K562 (cell line): ENCODE measurements around the gene TIMP1. TPM values are rescaled to one million over a fixed set of nuclear protein-coding genes. Genes with fewer than 3 reads are reported as not detected.

Experiments used
- ARNT ChIP-seq, 2 experiments: fragments of 450-650 bp; IDR thresholded peaks; 2 replicates each; pipeline ENCODE4 v1.6.1; 2016; ENCODE audit warnings: mild to moderate bottlenecking in 1 of 2
- BMI1 ChIP-seq: fragments of 150-350 bp; IDR thresholded peaks from 2 replicates; pipeline ENCODE4 v1.6.1; 2014; ENCODE audit warnings: low read length
- CHD4 ChIP-seq: fragments of 200-600 bp; sonication (generic); IDR thresholded peaks from 3 replicates; pipeline ENCODE4 v1.6.1; 2012; ENCODE audit warnings: low read depth, mild to moderate bottlenecking, mixed read lengths, low read length, inconsistent platforms; ENCODE audit not compliant: insufficient read depth, insufficient replicate concordance, poor library complexity, severe bottlenecking
- CLOCK ChIP-seq: fragments of 250-450 bp; sonication (Bioruptor Pico); IDR thresholded peaks from 2 replicates; pipeline ENCODE4 v1.4.0; 2020; ENCODE audit warnings: mild to moderate bottlenecking, moderate library complexity, borderline replicate concordance
- CXXC5 ChIP-seq: fragments of 250-450 bp; sonication (Bioruptor Pico); IDR thresholded peaks from 2 replicates; pipeline ENCODE4 v1.8.0; 2022; ENCODE audit warnings: inconsistent platforms, mild to moderate bottlenecking, moderate library complexity
- ETV6 ChIP-seq, 3 experiments: fragments of 150-350 bp in 1 of 3; sonication (generic) in 1 of 3; formaldehyde crosslinking in 1 of 3; IDR thresholded peaks; 2 replicates each; pipeline versions ENCODE4 v1.6.1 to v1.8.0; 2014 to 2022; ENCODE audit warnings: borderline replicate concordance in 2 of 3, low read depth in 2 of 3, antibody characterized with exemption in 1 of 3, low read length in 1 of 3, mild to moderate bottlenecking in 1 of 3, missing genetic modification reagents in 1 of 3
- HLTF ChIP-seq: fragments of 450-650 bp; IDR thresholded peaks from 2 replicates; pipeline ENCODE4 v1.6.1; 2016
- KLF16 ChIP-seq: IDR thresholded peaks from 2 replicates; pipeline ENCODE4 v1.6.1; 2016; ENCODE audit warnings: antibody characterized with exemption
- MAFK ChIP-seq: IDR thresholded peaks from 2 replicates; pipeline ENCODE4 v1.6.1; 2011; ENCODE audit warnings: low read length, improper control_type of control experiment
- NR1H2 ChIP-seq: sonication (generic); formaldehyde crosslinking; IDR thresholded peaks from 2 replicates; pipeline ENCODE4 v1.4.0; 2020; ENCODE audit warnings: mild to moderate bottlenecking, missing genetic modification reagents
- POLR2G ChIP-seq: fragments of 200-400 bp; formaldehyde crosslinking; IDR thresholded peaks from 2 replicates; pipeline ENCODE4 v1.6.1; 2017; ENCODE audit warnings: low read depth, mild to moderate bottlenecking, antibody characterized with exemption, low read length, moderate library complexity
- RBM25 ChIP-seq: fragments of 200-400 bp; formaldehyde crosslinking; IDR thresholded peaks from 2 replicates; pipeline ENCODE4 v1.6.1; 2018; ENCODE audit warnings: low read length, low read depth, moderate library complexity; ENCODE audit not compliant: severe bottlenecking
- SIN3A ChIP-seq, 2 experiments: fragments of 150-350 bp in 1 of 2; IDR thresholded peaks; 2 replicates each; pipeline ENCODE4 v1.6.1; 2011 to 2016; ENCODE audit warnings: borderline replicate concordance in 2 of 2, low read depth in 2 of 2, low read length in 2 of 2, mild to moderate bottlenecking in 2 of 2, moderate library complexity in 2 of 2; ENCODE audit not compliant: control insufficient read depth in 1 of 2
- SRF ChIP-seq, 2 experiments: fragments of 250-450, 450-650 bp in 1 of 2; sonication (Bioruptor Pico) in 1 of 2; sonication (generic) in 1 of 2; formaldehyde crosslinking; IDR thresholded peaks; 2 replicates each; pipeline versions ENCODE4 v1.5.0 to v1.5.1; 2020 to 2022; ENCODE audit warnings: mild to moderate bottlenecking in 1 of 2, missing genetic modification reagents in 1 of 2
- ZNF184 ChIP-seq: sonication (generic); formaldehyde crosslinking; IDR thresholded peaks from 2 replicates; pipeline ENCODE4 v1.5.0; 2020; ENCODE audit warnings: missing genetic modification reagents
- ZNF830 ChIP-seq: fragments of 250-450 bp; sonication (Bioruptor Pico); IDR thresholded peaks from 2 replicates; pipeline ENCODE4 v1.5.0; 2021; ENCODE audit warnings: mild to moderate bottlenecking
- polyA plus RNA-seq, 8 experiments: library from polyadenylated mRNA; depleted of rRNA in 4 of 8; stranded (reverse) in 5 of 8; unstranded in 3 of 8; fragments of >200 nt; fragmentation: Nextera tagmentation in 2 of 8; fragmentation: Illumina TruSeq in 1 of 8; extraction: Ambion mirVana in 2 of 8; extraction: Trizol in 1 of 8; gene quantifications; 2 replicates each; pipeline versions ENCODE4 v1.2.1 to v1.2.3, GENCODE V29; 2011 to 2014; ENCODE audit warnings: inconsistent platforms in 1 of 8, missing spikeins in 1 of 8
- total RNA-seq, 7 experiments: library from RNA; depleted of rRNA in 6 of 7; stranded (reverse); fragments of >200 nt in 6 of 7; fragmentation: Illumina TruSeq in 2 of 7; extraction: Trizol in 2 of 7; gene quantifications; 2 replicates each; pipeline versions ENCODE4 v1.2.1 to v1.2.3, GENCODE V29; 2011 to 2021; ENCODE audit warnings: low replicate concordance in 1 of 7
- TF ChIP-seq, protein P1 (sequence below): sonication (generic); formaldehyde crosslinking; IDR thresholded peaks from 2 replicates; pipeline ENCODE4 v1.8.1; 2023; ENCODE audit warnings: mild to moderate bottlenecking, missing genetic modification reagents

The TIMP1 gene
- total and polyA plus RNA-seq, 9 of the 15 experiments (the other 6 are each of a cell fraction or from before 2014, with no cell fraction given), result 115 to 699 (median 273) TPM

DNA sequence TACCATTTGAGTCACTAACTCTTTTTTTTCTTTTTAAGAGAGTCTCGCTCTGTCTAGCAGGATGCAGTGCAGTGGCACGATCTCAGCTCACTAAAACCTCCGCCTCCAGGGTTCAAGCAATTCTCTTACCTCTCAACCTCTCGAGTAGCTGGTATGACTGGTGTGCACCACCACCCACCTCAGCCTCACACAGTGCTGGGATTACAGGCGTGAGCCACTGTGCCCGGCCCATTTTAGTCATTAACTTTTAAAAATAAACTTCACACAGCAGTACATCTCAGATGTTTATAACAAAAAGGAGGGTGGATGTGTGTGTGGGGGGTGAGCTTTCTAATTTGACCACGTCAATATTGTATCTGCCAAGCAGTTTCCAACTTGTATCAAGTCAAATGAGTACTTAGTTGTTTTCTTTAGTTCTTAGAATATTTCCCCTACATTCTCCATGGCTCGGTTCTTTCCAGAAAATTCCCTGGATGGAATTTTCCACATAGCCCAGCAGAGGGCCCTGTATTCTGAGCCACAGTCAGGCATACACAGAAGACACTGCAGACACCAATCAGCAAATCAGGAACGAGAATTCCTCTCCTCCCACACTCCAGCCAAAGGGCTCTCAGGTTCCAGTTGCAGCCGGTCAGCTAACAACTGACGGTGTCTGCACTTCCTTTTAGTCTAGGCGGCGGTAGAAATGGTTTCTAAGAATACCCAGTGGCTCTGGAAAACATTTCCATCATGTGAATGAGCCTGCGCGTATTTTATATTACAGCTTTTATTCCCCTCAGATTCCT lies 41.3 kb upstream of the TIMP1 start (continued):
- no peak for TF ChIP-seq HLTF
- TF ChIP-seq BMI1, result no peak
- no peak for TF ChIP-seq NR1H2 (CRISPR knock-in tag)
- peak; percentile 90 for TF ChIP-seq KLF16
- peak; percentile 9; the same call in 1 of the 2 replicates for TF ChIP-seq MAFK
- TF ChIP-seq ZNF184 (CRISPR knock-in tag), result no peak
- no peak for TF ChIP-seq ETV6 (IDR thresholded peaks at IDR 0.05; ENCODE audit: borderline replicate concordance in 1 of 2, low read depth in 2 of 2, low read length in 1 of 2)
- no peak for TF ChIP-seq ETV6 (CRISPR knock-in tag; IDR thresholded peaks at IDR 0.05; ENCODE audit: borderline replicate concordance)
- TF ChIP-seq ZNF830 (CRISPR knock-in tag), result no peak
- no peak for TF ChIP-seq ARNT (IDR thresholded peaks at IDR 0.05)
- TF ChIP-seq, protein P1, sequence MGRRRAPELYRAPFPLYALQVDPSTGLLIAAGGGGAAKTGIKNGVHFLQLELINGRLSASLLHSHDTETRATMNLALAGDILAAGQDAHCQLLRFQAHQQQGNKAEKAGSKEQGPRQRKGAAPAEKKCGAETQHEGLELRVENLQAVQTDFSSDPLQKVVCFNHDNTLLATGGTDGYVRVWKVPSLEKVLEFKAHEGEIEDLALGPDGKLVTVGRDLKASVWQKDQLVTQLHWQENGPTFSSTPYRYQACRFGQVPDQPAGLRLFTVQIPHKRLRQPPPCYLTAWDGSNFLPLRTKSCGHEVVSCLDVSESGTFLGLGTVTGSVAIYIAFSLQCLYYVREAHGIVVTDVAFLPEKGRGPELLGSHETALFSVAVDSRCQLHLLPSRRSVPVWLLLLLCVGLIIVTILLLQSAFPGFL (CRISPR knock-in tag), result no peak
- no peak for TF ChIP-seq POLR2G
- no peak for TF ChIP-seq SRF (CRISPR knock-in tag; IDR thresholded peaks at IDR 0.05)
- TF ChIP-seq CHD4, result no peak
- TF ChIP-seq CXXC5, result no peak
- TF ChIP-seq CLOCK (CRISPR knock-in tag), result no peak
- no peak for TF ChIP-seq SIN3A (IDR thresholded peaks at IDR 0.05; ENCODE audit: borderline replicate concordance in 2 of 2, control insufficient read depth in 1 of 2, low read depth in 2 of 2, low read length in 2 of 2)
- no peak for TF ChIP-seq RBM25
